Mesenchymal stem cell (in vitro differentiated cells and primary cell): ENCODE measurements around the gene SMAD6.

Experiments used
- DNase-seq: peaks from one replicate; pipeline ENCODE4 v3.0.0-alpha.2; 2013
- H2AFZ ChIP-seq: one replicate; pipeline ENCODE4 v1.6.1; 2013; ENCODE audit warnings: low read depth, mild to moderate bottlenecking, control low read depth, inconsistent platforms, low read length, moderate library complexity
- H2AK5ac ChIP-seq: 2 replicates; pipeline ENCODE4 v1.6.1; 2013; ENCODE audit warnings: low read length, moderate library complexity, mild to moderate bottlenecking, inconsistent platforms; ENCODE audit not compliant: severe bottlenecking
- H2BK120ac ChIP-seq: one replicate; pipeline ENCODE4 v1.6.1; 2013; ENCODE audit warnings: low read depth, mild to moderate bottlenecking, inconsistent platforms, low read length, moderate library complexity
- H2BK12ac ChIP-seq, 2 experiments: one replicate each; pipeline ENCODE4 v1.6.1; 2013; ENCODE audit warnings: inconsistent platforms in 2 of 2, low read length in 2 of 2, mild to moderate bottlenecking in 2 of 2, moderate library complexity in 2 of 2, control low read depth in 1 of 2
- H2BK15ac ChIP-seq: one replicate; pipeline ENCODE4 v1.6.1; 2013; ENCODE audit warnings: mild to moderate bottlenecking, low read depth, inconsistent platforms; ENCODE audit not compliant: poor library complexity, severe bottlenecking
- H2BK5ac ChIP-seq: 2 replicates; pipeline ENCODE4 v1.6.1; 2013; ENCODE audit warnings: low read depth, mild to moderate bottlenecking, low read length, control low read depth, inconsistent platforms; ENCODE audit not compliant: poor library complexity, severe bottlenecking
- H3K14ac ChIP-seq, 2 experiments: one replicate each; pipeline ENCODE4 v1.6.1; 2013; ENCODE audit warnings: inconsistent platforms in 2 of 2, low read length in 2 of 2, control low read depth in 1 of 2, mild to moderate bottlenecking in 1 of 2, moderate library complexity in 1 of 2
- H3K18ac ChIP-seq, 2 experiments: one replicate each; pipeline ENCODE4 v1.6.1; 2013; ENCODE audit warnings: inconsistent platforms in 2 of 2, low read length in 2 of 2, control low read depth in 1 of 2, low read depth in 1 of 2, mild to moderate bottlenecking in 1 of 2
- H3K23ac ChIP-seq, 2 experiments: one replicate each; pipeline ENCODE4 v1.6.1; 2013; ENCODE audit warnings: inconsistent platforms in 2 of 2, low read length in 2 of 2, mild to moderate bottlenecking in 2 of 2, moderate library complexity in 2 of 2, control low read depth in 1 of 2
- H3K27ac ChIP-seq: 2 replicates; pipeline ENCODE4 v1.5.1; 2013; ENCODE audit warnings: mild to moderate bottlenecking, moderate library complexity, low read length, control low read depth, inconsistent platforms; ENCODE audit not compliant: poor library complexity, severe bottlenecking
- H3K27me3 ChIP-seq, 2 experiments: 2 replicates each; pipeline versions ENCODE4 v1.6.1 to v1.7.0; 2013; ENCODE audit warnings: low read length in 2 of 2, mild to moderate bottlenecking in 2 of 2, moderate library complexity in 2 of 2, control low read depth in 1 of 2, inconsistent platforms in 1 of 2; ENCODE audit not compliant: control insufficient read depth in 1 of 2, insufficient read depth in 1 of 2
- H3K36me3 ChIP-seq, 2 experiments: 2 replicates each; pipeline versions ENCODE4 v1.6.1 to v1.7.0; 2013; ENCODE audit warnings: low read length in 2 of 2, control low read depth in 1 of 2, inconsistent platforms in 1 of 2, low read depth in 1 of 2, mild to moderate bottlenecking in 1 of 2; ENCODE audit not compliant: insufficient read depth in 2 of 2, control insufficient read depth in 1 of 2
- H3K4ac ChIP-seq, 2 experiments: one replicate each; pipeline ENCODE4 v1.6.1; 2013; ENCODE audit warnings: inconsistent platforms in 2 of 2, low read length in 2 of 2, mild to moderate bottlenecking in 2 of 2, moderate library complexity in 2 of 2, control low read depth in 1 of 2, low read depth in 1 of 2
- H3K4me1 ChIP-seq: 2 replicates; pipeline ENCODE4 v1.6.1; 2013; ENCODE audit warnings: low read depth, low read length, control low read depth; ENCODE audit not compliant: control insufficient read depth, insufficient read depth
- H3K4me2 ChIP-seq: 2 replicates; pipeline ENCODE4 v1.6.1; 2013; ENCODE audit warnings: low read length, mild to moderate bottlenecking, inconsistent platforms; ENCODE audit not compliant: poor library complexity, severe bottlenecking
- H3K4me3 ChIP-seq, 2 experiments: 2 replicates each; pipeline versions ENCODE4 v1.5.1 to v1.7.0; 2013; ENCODE audit warnings: low read length in 2 of 2, mild to moderate bottlenecking in 2 of 2, control low read depth in 1 of 2, low read depth in 1 of 2; ENCODE audit not compliant: insufficient read depth in 1 of 2
- H3K79me1 ChIP-seq: replicated peaks from 2 replicates; pipeline ENCODE4 v1.6.1; 2013; ENCODE audit warnings: mild to moderate bottlenecking, control low read depth, low read length, inconsistent platforms; ENCODE audit not compliant: poor library complexity, severe bottlenecking
- H3K9ac ChIP-seq: 2 replicates; pipeline ENCODE4 v1.7.0; 2013; ENCODE audit warnings: mild to moderate bottlenecking, low read length, moderate library complexity
- H3K9me3 ChIP-seq: 2 replicates; pipeline ENCODE4 v1.7.0; 2013; ENCODE audit warnings: mild to moderate bottlenecking, low read length; ENCODE audit not compliant: control insufficient read depth
- H4K8ac ChIP-seq: one replicate; pipeline ENCODE4 v1.6.1; 2013; ENCODE audit warnings: inconsistent platforms, mild to moderate bottlenecking, low read length, moderate library complexity
- H4K91ac ChIP-seq: one replicate; pipeline ENCODE4 v1.6.1; 2013; ENCODE audit warnings: mild to moderate bottlenecking, low read length, inconsistent platforms
- WGBS: methylation state at CpG from one replicate; pipeline ENCODE4 v1.1.7; 2013; ENCODE audit warnings: mixed read lengths; 5-methylcytosine and 5-hydroxymethylcytosine counted together

The SMAD6 gene

DNA sequence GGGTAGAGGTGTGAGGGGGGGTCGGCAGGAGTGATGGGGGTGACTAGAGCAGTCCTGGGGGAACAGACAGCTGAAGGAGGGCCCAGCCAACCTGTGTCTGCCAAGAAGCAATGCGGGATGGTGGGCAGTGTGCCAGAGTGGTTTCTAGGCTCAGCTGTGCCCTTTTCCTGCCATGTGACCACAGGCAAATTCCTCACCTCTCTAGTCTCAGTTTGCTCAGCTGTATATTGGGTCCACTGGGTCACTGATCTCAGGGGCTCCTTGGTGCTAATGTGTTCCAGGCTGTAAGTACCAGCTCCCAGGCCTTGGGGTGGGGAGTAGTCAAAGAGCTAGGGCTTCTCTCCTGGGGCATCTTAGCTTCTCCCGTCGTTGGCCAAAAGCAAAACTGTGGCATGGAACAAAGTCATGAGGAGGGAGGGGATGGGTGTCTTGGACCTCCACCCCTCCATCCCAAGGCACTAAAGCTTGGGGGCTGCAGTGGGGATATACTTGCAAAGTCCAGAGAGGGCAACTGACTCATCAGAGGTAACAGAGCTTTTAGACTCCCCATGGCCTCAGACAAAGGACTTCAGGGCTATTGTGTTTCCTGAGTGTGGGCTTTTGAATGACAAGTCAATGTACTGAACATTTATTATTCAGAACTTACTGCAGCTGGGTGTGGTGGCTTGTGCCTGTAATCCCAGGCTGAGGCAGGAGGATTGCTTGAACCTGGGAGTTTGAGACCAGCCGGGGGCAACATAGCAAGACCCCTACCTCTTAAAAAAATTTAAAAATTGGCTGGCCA lies 20.9 kb downstream of the SMAD6 start:
- no peak overlapping the region for H3K18ac ChIP-seq
- H3K23ac ChIP-seq: no peak overlapping the region
- no peak overlapping the region for H3K4me3 ChIP-seq
- DNase-seq: no peak
- H2BK15ac ChIP-seq: no peak overlapping the region
- H3K27ac ChIP-seq: no peak overlapping the region
- no peak overlapping the region for H2BK120ac ChIP-seq
- H3K36me3 ChIP-seq: peaks cover 20 to 86% of the 10 kb centered on the region in 2 experiments
- no peaks in the 10 kb centered on the region for H3K27me3 ChIP-seq
- H4K91ac ChIP-seq: no peak overlapping the region
- H2BK5ac ChIP-seq: no peak overlapping the region
- H3K4ac ChIP-seq: no peak overlapping the region
- no peaks in the 10 kb centered on the region for H3K9me3 ChIP-seq
- no peak overlapping the region for H2BK12ac ChIP-seq
- no peak overlapping the region for H3K9ac ChIP-seq
- peaks cover 46% of the 10 kb centered on the region for H3K79me1 ChIP-seq
- H2AK5ac ChIP-seq: no peak overlapping the region
- H3K14ac ChIP-seq: no peak overlapping the region
- WGBS: 100% methylated on average over 4 of the region's 5 CpGs
- H3K4me1 ChIP-seq: peaks cover 14% of the 10 kb centered on the region
- no peak overlapping the region for H3K4me2 ChIP-seq
- no peak overlapping the region for H4K8ac ChIP-seq
- no peak overlapping the region for H2AFZ ChIP-seq

DNA sequence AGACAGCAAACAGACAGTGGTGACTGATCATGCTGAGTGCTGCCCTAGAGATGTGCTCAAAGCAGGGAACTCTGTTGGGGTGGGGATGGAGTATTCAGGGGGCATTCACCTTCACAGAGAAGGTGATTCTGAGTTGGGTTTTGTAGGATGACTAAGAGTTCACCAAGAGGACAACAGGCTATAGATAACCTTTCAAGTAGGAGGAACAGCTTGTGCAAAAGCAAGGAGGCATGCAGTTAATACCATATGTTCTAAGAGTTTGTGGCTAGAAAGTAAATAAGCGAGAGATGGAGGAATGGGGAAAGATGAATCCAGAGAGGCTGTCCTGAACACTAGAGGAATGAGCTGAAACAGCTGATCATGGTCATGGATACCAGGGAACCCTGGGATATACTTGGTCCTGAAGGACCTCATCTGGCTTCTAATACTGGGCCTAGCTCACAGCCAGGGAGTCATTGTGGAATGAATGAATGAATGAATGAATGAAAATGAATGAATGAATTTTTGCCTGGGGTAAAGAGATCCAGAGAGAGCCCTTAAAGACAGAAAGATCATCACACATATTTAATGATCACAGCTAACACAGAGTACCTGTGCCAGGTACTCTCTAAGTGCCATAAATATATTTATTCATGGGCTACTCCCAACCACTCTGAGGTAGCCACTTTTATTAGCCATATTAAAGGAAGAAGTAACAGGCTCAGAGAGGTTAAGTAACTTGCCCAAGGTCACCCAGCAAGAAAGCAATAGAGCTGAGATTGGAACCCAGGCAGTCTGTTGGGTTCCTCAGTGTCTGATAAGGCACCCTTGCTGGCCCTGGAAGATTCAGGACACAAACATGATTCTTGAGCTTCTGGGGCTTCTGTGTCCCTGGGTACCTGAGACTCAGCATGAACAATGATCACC lies 22.0 kb downstream of the SMAD6 start:
- Histone ChIP-seq H3K4me1 (peaks cover 12% of the 10 kb centered on the region), H2BK5ac (no peak overlapping the region), H3K4ac (no peak overlapping the region), H4K91ac (no peak overlapping the region), H3K79me1 (peaks cover 41% of the 10 kb centered on the region), H3K14ac (no peak overlapping the region), H3K4me3 (no peak overlapping the region), H3K36me3 (peaks cover 20 to 81% of the 10 kb centered on the region in 2 experiments), H3K4me2 (no peak overlapping the region), H2AK5ac (no peak overlapping the region), H3K23ac (no peak overlapping the region), H2AFZ (no peak overlapping the region), H3K9ac (peak overlapping the region; percentile 26), H2BK12ac (no peak overlapping the region), H3K27me3 (no peaks in the 10 kb centered on the region), H3K18ac (no peak overlapping the region), H4K8ac (no peak overlapping the region), H2BK120ac (no peak overlapping the region), H3K27ac (no peak overlapping the region), H3K9me3 (no peaks in the 10 kb centered on the region), H2BK15ac (no peak overlapping the region)
- peak; percentile 84 for DNase-seq
- WGBS: 63% methylated on average over 1 of the region's 1 CpG

DNA sequence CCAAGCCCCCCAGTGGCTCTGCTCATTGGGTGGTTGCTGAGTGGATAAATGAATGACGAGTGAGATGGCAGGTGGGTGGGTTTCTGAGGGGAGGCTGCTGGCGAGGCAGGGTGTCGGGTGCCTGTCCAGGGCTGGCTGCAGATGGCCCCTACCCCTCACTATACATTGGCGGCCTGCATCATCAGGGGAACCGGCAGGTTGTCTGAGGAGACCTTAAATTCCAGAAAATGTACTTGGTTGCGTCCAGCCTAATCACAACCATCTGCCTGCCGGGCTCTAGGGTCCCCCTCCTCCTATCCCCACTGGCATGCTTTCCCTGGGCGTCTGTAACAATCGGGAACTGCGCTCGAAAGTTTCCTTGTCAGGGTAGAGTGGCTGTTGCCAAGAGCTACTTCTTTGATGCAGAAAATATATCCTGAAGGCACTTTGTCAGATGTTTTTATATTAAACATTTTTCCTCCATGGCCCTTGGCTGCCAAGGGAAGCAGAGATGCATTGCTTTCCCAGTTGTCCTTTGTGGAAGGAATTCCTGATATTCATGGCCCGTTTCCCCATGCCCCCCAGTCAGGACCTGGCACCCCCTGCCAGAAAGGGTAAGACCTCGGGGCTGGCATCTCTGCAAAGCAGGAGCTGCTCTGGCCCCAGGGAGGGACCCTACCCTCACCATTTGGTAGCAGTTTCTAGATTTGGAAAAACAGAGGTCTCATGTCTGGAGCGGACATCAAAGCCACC lies 22.9 kb downstream of the SMAD6 start:
- no peak overlapping the region for H2BK120ac ChIP-seq
- H2AK5ac ChIP-seq: no peak overlapping the region
- H3K14ac ChIP-seq: no peak overlapping the region
- peaks cover 19% of the 10 kb centered on the region for H3K4me1 ChIP-seq
- no peak overlapping the region for H4K91ac ChIP-seq
- H4K8ac ChIP-seq: no peak overlapping the region
- no peaks in the 10 kb centered on the region for H3K9me3 ChIP-seq
- H3K27ac ChIP-seq: no peak overlapping the region
- H3K36me3 ChIP-seq: peaks cover 15 to 73% of the 10 kb centered on the region in 2 experiments
- no peaks in the 10 kb centered on the region for H3K27me3 ChIP-seq
- H2AFZ ChIP-seq: no peak overlapping the region
- H3K23ac ChIP-seq: no peak overlapping the region
- 98% methylated on average over 7 of the region's 14 CpGs for WGBS
- H3K4me3 ChIP-seq: no peak overlapping the region
- no peak for DNase-seq
- H3K4ac ChIP-seq: no peak overlapping the region
- H2BK12ac ChIP-seq: no peak overlapping the region
- no peak overlapping the region for H3K18ac ChIP-seq
- H3K9ac ChIP-seq: peak overlapping the region; percentile 26
- no peak overlapping the region for H3K4me2 ChIP-seq
- no peak overlapping the region for H2BK15ac ChIP-seq
- H3K79me1 ChIP-seq: peaks cover 35% of the 10 kb centered on the region
- H2BK5ac ChIP-seq: no peak overlapping the region

DNA sequence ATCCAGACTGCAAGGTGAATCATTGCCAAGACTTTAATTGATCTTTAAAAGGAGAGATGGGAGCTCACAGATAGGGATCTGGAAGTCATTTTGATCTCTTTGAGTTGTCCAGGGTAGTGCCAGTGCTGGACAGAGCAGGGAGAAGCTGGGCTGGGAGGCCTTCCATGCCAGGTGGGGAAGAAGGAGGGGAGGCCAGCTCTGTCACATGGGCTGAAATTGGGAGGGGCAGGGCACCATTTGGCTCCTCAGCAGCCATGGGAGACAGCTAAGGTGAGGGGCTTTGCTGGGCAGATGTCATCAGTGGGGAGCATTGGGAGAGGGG lies 23.4 kb downstream of the SMAD6 start:
- Histone ChIP-seq H3K18ac (no peak overlapping the region), H3K36me3 (peaks cover 15 to 72% of the 10 kb centered on the region in 2 experiments), H3K14ac (no peak overlapping the region), H3K4me2 (no peak overlapping the region), H3K9me3 (no peaks in the 10 kb centered on the region), H2AK5ac (no peak overlapping the region), H3K4ac (no peak overlapping the region), H4K91ac (no peak overlapping the region), H2BK12ac (no peak overlapping the region), H3K79me1 (peaks cover 35% of the 10 kb centered on the region), H3K4me3 (no peak overlapping the region), H3K9ac (peak overlapping the region; percentile 26), H3K23ac (peak overlapping the region in 1 of 2 experiments; percentile 2), H3K4me1 (peaks cover 21% of the 10 kb centered on the region), H2BK120ac (no peak overlapping the region), H3K27me3 (no peaks in the 10 kb centered on the region), H2BK5ac (no peak overlapping the region), H4K8ac (no peak overlapping the region), H3K27ac (no peak overlapping the region), H2AFZ (no peak overlapping the region), H2BK15ac (no peak overlapping the region)
- DNase-seq: no peak
